CD4-positive, alpha-beta T cell treated with Interleukin-21 for 1 hour (primary cell): ENCODE measurements around the gene GPSM1.
A peak's percentile ranks its signal among the peaks of the same experiment; 100 is the strongest.

ENCODE experiments used
- DNase-seq: peaks from one replicate; pipeline ENCODE4 v3.0.0-alpha.2; 2020

Gene GPSM1

GRCh38 chr9:136334541-136334940 is 7.2 kb downstream of the GPSM1 start:
- no peak for DNase-seq

DNA sequence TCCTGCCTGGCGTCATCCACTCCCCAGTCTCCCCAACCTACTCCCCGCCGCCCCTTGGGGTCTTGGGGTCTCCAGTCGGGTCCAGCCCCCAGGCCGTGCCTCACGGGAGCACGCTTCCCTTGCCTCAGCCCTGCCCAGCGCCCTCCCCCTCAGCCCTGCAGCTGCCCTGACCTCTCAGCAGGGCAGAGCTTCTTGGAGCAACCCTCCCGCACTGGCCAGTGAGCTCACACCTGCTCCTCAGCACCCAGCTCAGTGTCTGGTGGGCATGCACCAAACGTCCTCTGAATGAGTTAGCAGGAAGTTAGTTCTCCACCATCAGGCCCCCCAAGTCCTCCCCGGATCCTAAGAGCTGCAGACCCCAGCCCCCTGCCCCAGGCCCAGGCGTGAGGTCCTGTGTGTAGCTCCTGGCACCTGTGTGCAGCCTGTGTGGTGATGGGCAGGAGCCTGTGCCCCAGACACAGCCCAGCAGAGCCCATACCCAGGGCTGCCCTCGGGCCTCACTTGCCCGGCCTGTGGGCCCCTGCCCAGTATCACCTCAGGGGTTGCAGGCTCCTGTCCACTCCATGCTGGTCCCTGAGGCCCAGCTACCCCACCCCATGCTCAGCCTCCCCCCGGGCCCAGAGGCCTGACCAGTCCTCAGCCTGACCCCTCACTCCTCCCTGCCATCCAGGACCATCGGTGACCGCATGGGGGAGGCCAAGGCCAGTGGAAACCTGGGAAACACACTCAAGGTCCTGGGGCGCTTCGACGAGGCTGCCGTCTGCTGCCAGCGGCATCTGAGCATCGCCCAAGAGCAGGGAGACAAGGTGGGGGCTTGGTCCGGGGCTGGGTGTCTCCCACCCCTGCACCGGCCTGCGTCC is 8.2 kb downstream of the GPSM1 start:
- no peak for DNase-seq

GRCh38 chr9:136336156-136336870 is 9.0 kb downstream of the GPSM1 start:
- no peak for DNase-seq

DNA sequence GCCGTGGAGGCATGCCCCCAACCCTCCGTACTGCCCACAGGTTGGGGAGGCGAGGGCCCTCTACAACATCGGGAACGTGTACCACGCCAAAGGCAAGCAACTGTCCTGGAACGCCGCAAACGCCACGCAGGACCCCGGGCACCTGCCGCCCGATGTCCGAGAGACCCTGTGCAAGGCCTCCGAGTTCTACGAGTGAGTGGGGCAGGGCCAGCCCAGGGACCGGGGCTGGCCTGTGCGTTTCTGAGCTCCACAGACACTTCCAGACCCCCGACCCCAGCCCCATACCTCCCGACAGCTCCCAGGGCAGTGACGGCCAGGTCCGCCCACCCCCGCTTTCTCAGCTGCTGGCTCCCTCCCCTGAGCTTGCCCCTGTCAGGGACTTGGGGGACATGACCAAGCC is 9.5 kb downstream of the GPSM1 start:
- DNase-seq: no peak

GRCh38 chr9:136337416-136338395 is 10.4 kb downstream of the GPSM1 start:
- DNase-seq: no peak

DNA sequence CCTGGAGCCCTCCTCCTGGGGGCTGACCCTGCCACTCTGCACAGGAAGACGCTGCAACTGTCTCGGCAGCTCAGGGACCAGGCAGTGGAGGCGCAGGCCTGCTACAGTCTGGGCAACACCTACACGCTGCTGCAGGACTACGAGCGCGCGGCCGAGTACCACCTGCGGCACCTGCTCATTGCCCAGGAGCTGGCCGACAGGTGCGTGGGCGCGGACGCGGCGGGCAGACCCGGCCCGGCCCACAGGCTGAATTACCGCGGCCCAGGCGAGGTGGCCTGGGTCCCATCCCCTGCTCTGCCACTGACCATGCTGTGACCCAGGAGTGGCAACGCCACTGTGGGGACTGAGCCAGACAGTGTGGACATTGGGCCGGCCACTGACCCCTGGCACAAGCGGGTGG is 11.2 kb downstream of the GPSM1 start:
- no peak for DNase-seq

DNA sequence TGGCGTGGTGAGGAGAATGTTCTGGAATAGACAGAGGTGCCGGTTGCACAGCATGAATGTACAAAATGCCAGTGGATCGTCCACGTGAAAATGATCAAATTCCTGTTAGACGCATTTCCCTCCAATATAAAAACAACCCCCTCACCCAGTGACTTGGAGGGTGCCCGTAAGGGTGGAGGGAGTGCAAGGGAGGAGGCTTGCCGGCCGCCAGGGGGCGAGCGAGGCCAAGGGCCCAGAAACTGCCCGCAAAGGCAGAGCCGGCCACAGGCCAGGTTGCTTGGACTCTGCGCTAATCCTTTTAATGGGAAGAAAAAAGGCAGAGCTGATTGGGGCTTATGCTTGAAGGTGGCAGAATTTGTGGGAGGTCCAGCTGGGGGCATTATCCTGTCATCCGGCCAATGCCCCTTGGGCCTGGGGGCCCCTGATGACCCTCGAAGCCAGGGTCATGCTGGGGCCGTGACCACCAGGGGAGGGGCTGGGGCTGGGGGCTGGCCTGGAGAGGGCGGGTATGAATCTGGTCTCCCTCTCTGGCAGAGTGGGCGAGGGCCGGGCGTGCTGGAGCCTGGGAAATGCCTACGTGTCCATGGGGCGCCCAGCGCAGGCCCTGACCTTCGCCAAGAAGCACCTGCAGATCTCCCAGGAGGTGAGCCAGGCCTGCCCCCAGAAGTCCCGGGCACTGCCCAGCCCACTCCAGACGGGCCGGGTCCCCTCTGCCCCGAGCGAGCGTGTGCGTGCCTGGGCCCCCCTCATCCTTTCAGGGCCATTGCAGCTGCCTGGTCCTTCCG is 12.0 kb downstream of the GPSM1 start:
- peak; percentile 41 for DNase-seq

DNA sequence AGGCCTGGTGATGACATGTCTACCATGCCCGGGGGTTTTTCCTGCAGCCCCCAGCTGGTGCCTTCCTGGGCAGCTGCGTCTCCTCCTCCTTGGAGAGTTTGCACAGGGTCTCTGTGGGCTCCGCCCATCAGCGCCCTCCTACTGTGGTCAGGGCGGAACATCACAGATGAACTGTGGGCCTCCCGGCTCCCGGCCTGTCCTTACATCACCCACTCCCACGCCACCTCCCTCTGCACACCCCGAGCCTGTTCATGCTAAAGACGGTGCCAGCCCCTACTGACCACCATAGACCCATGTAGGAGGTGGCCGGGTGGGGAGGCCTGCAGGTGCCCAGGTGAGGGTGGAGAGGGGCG is 12.6 kb downstream of the GPSM1 start:
- DNase-seq: no peak

- no peak for DNase-seq
Observed at GRCh38 chr9:136340356-136341041, 13.2 kb downstream of the GPSM1 start.

DNA sequence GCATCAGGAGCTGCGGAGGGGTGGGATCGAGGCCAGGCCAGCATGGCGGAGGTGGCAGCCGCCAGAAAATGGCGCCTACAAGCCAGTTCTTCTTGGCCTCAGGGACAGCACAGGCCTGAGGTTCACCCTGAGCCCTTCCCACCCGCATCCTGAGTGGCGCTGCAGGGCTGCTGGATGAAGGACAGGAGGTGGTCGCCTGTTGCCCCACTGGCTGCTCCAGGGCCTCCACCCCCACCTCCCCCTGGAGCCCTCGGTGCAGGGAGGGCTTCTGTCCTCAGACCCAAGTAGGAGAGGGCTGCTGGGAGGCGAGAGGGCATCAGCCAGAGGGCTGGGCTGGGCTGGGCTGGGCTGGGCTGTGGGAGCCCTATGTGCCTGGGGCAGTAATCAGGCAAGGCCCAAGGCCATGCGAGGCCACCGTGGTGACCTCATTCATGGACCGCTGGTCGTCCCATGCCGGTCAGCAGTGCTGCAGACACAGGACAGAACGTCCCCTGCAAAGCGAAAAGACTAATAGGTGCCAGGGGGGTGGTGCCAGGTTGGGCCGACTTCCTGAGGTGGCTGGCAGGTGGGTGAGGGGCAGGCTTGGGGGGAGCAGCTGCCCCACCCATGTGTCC is 13.8 kb downstream of the GPSM1 start:
- DNase-seq: no peak

GRCh38 chr9:136341769-136342168 is 14.4 kb downstream of the GPSM1 start:
- no peak for DNase-seq

- peak; percentile 68 for DNase-seq
Observed at GRCh38 chr9:136342181-136343120, 15.1 kb downstream of the GPSM1 start.

DNA sequence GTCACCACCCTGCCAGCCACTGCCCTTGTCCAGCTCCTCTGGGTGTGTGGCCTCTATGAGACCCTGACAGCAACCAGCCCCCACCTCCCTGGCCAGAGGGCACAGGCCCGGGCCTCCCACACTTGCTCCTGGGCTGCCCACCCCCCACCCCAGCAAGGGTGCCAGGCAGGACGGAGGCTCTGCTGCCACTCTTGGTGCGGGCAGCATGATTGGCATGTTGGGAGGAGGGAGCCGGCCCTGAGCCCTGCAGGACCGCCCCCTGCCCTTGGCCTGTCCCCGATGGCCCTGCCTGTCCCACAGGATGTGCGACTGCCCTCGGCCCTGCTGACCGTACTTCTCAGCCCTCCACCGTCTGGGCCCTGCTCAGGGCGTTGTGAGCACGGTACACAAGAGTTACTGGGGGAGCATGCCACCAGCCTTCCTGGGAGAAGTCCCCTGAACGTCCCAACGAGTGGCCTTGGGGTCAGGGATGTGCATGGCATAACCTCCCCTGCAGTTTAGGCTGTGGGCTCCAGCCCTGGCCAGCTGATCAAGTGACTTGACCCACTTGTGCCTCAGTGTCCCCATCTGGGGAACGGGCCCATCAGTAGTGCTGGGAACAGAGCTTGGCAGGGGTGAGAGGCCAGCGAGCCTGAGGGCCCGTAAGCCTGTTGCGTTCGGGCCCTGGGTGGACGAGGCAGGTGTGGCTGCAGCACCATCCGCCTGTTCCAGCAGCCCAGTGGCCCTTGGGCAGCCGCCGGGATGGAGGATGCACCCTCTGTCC is 16.0 kb downstream of the GPSM1 start:
- DNase-seq: no peak

- no peak for DNase-seq
Observed at GRCh38 chr9:136343884-136344269, 16.5 kb downstream of the GPSM1 start.

DNA sequence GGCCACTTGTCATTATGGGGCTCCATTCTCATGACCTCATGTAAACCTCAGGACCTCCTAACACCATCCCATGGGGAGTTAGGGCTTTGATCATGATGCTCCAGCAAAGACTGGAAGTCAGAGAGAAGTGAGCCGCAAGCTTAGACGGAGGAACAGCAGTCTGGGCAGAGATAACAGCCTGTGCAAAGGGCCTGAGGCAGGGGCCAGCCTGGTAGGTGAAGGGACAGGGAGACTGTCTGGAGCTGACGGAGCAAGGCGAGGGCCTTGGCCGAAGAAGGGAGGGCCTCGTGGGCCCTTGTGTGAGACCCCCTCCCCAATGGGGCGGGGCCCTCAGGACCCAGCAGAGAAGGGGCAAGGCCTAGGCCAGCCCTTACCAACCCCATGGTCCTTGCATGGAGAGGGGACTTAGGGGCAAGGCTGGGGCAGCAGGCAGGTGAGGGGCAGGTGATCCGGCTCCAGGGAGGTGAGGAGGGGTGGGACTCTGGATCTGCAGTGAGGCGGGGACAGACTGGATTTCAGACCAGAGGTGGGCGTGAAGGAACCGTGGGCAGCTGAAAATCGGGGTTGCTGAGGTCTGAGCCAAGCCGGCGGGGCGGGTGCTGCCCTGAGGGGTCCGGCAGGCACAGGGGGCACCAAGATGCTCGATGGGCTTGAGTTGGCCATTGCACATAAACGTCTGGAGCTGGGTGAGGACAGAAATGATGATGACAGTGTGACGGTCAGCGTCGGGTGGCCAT is 17.4 kb downstream of the GPSM1 start:
- DNase-seq: no peak

DNA sequence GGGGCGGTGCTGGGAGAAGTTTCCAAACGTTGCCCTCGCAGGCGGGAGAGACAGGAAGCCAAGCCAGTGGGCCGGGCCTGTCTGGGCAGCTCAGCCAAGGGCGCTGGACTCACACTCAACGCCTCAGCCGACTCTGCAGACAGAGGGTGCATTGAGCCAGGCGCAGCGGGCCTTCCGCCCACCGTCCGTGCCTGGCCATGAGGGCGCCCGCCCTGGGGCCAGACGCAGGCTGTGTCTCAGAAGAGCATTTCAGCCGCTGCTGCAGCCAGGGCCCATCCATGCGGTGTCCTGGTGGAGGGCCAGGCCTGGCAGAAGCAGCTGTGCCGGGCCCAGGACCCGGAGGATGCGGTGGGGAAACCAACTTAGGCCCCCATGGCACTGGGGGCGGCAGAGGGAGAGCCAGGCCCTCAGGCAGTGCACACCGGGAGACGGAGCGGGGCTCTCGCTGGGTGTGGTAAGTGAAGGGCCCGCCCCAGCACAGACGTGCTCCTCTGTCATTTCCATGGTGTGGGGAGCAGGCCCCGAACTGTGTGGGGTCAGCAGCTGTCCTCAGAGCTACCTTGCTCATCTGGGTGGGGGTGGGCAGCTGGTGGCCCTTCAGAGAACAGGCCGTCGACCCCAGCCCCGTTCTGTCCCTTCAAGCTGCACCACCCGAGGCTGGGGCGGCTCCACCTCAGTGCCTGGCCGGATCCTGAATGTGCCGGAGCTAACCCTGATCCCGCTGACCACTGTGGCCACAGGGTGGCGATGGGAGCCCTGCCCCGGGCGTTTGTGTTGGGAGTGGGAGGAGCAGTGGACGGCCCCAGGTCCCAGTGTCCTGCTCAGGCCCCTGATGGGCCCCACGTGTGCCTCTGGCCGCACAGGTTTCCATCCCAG is 18.2 kb downstream of the GPSM1 start:
- DNase-seq: no peak

GRCh38 chr9:136346157-136346481 is 18.8 kb downstream of the GPSM1 start:
- no peak for DNase-seq
